SJCRH30 (cell line): ENCODE results near the gene TMEM150B. TPM values are rescaled to one million over a fixed set of nuclear protein-coding genes. Genes with fewer than 3 reads are reported as not detected.

ENCODE experiments used
- DNase-seq, 2 experiments: peaks; one replicate each; pipeline ENCODE4 v3.0.0-alpha.2; 2015 to 2020
- H3K27ac ChIP-seq: fragments of 250-450 bp; sonication (Bioruptor Pico); 2 replicates; pipeline ENCODE4 v1.5.1; 2020; ENCODE audit warnings: mild to moderate bottlenecking, moderate library complexity
- H3K27me3 ChIP-seq: fragments of 250-450 bp; sonication (Bioruptor Pico); 2 replicates; pipeline ENCODE4 v1.5.1; 2020; ENCODE audit warnings: mild to moderate bottlenecking, moderate library complexity
- H3K36me3 ChIP-seq: fragments of 250-450 bp; sonication (Bioruptor Pico); 2 replicates; pipeline ENCODE4 v1.5.1; 2020; ENCODE audit warnings: mild to moderate bottlenecking, moderate library complexity
- H3K4me1 ChIP-seq: fragments of 250-450 bp; sonication (Bioruptor Pico); 2 replicates; pipeline ENCODE4 v1.5.1; 2020; ENCODE audit warnings: mild to moderate bottlenecking, moderate library complexity
- H3K4me3 ChIP-seq: fragments of 250-450 bp; sonication (Bioruptor Pico); 2 replicates; pipeline ENCODE4 v1.5.1; 2020; ENCODE audit warnings: mild to moderate bottlenecking, moderate library complexity
- H3K9me3 ChIP-seq: fragments of 250-450 bp; sonication (Bioruptor Pico); replicated peaks from 2 replicates; pipeline ENCODE4 v1.5.1; 2020; ENCODE audit warnings: mild to moderate bottlenecking, moderate library complexity
- total RNA-seq: library from RNA; depleted of rRNA; stranded (reverse); fragments of >200 nt; shearing (Covaris generic); gene quantifications from 2 replicates; pipeline ENCODE4 v1.2.3, GENCODE V29; 2014

The TMEM150B gene
- total RNA-seq, 1 experiment from 2014 or later = not detected

GRCh38 chr19:55287361-55288079 is 37.6 kb downstream of the TMEM150B start:
- Histone ChIP-seq H3K4me3 (no peak overlapping the region), H3K4me1 (peaks cover 3% of the 10 kb centered on the region; the same call in 1 of the 2 replicates), H3K27me3 (no peaks in the 10 kb centered on the region), H3K9me3 (no peaks in the 10 kb centered on the region), H3K27ac (no peak overlapping the region), H3K36me3 (peaks cover 10% of the 10 kb centered on the region; the same call in 1 of the 2 replicates)
- no peak for DNase-seq

GRCh38 chr19:55285229-55285890 is 39.8 kb downstream of the TMEM150B start:
- peaks cover 8% of the 10 kb centered on the region; the same call in 1 of the 2 replicates for H3K4me1 ChIP-seq
- H3K36me3 ChIP-seq = peaks cover 3% of the 10 kb centered on the region; the same call in 1 of the 2 replicates
- no peak overlapping the region for H3K4me3 ChIP-seq
- no peak for DNase-seq
- no peaks in the 10 kb centered on the region for H3K27me3 ChIP-seq
- H3K27ac ChIP-seq = no peak overlapping the region
- no peaks in the 10 kb centered on the region for H3K9me3 ChIP-seq

- Histone ChIP-seq H3K27ac (no peak overlapping the region), H3K36me3 (peaks cover 3% of the 10 kb centered on the region; the same call in 1 of the 2 replicates), H3K9me3 (no peaks in the 10 kb centered on the region), H3K27me3 (no peaks in the 10 kb centered on the region), H3K4me3 (peak overlapping the region; percentile 60), H3K4me1 (peaks cover 8% of the 10 kb centered on the region; the same call in 1 of the 2 replicates)
- DNase-seq = no peak
Observed at GRCh38 chr19:55284405-55285058, 40.6 kb downstream of the TMEM150B start.

GRCh38 chr19:55283548-55284377 is 41.4 kb downstream of the TMEM150B start, which contains the start of gene BRSK1:
Gene BRSK1 (plus strand): TSS chr19:55283997. CDS start chr19:55284443, 446 bp downstream.
- Histone ChIP-seq H3K27me3 (no peaks in the 10 kb centered on the region), H3K4me3 (peak within 1 kb of the TSS; percentile 60), H3K27ac (no peak within 1 kb of the TSS), H3K9me3 (no peaks in the 10 kb centered on the region), H3K4me1 (peaks cover 8% of the 10 kb centered on the region; the same call in 1 of the 2 replicates), H3K36me3 (no peaks in the 10 kb centered on the region)
- DNase-seq = peak; percentile 84 to 88

- Histone ChIP-seq H3K27me3 (no peaks in the 10 kb centered on the region), H3K4me1 (peaks cover 8% of the 10 kb centered on the region; the same call in 1 of the 2 replicates), H3K9me3 (no peaks in the 10 kb centered on the region), H3K4me3 (peak within 1 kb of the TSS; percentile 77), H3K27ac (peak within 1 kb of the TSS; percentile 20; the same call in 1 of the 2 replicates), H3K36me3 (peaks cover 6% of the 10 kb centered on the region; the same call in 1 of the 2 replicates)
- DNase-seq = peak; percentile 96
Observed at GRCh38 chr19:55279770-55280643, 45.1 kb downstream of the TMEM150B start, which contains the start of gene HSPBP1. Gene HSPBP1 (minus strand): TSS chr19:55280110. CDS start chr19:55279608, 502 bp downstream.

GRCh38 chr19:55279340-55279739 is 45.8 kb downstream of the TMEM150B start:
- H3K27me3 ChIP-seq = no peaks in the 10 kb centered on the region
- H3K27ac ChIP-seq = no peak overlapping the region; the same call in 1 of the 2 replicates
- H3K4me3 ChIP-seq = peak overlapping the region; percentile 77
- H3K9me3 ChIP-seq = no peaks in the 10 kb centered on the region
- no peak for DNase-seq
- H3K4me1 ChIP-seq = peaks cover 8% of the 10 kb centered on the region; the same call in 1 of the 2 replicates
- H3K36me3 ChIP-seq = peaks cover 6% of the 10 kb centered on the region; the same call in 1 of the 2 replicates

- Histone ChIP-seq H3K4me3 (no peak overlapping the region), H3K4me1 (peaks cover 7% of the 10 kb centered on the region; the same call in 1 of the 2 replicates), H3K27ac (no peak overlapping the region), H3K36me3 (peaks cover 6% of the 10 kb centered on the region; the same call in 1 of the 2 replicates), H3K27me3 (no peaks in the 10 kb centered on the region), H3K9me3 (no peaks in the 10 kb centered on the region)
- DNase-seq = no peak
Observed at GRCh38 chr19:55278391-55279135, 46.6 kb downstream of the TMEM150B start.

- peaks cover 6% of the 10 kb centered on the region; the same call in 1 of the 2 replicates for H3K36me3 ChIP-seq
- no peak overlapping the region for H3K4me3 ChIP-seq
Observed at GRCh38 chr19:55277494-55277893, 47.6 kb downstream of the TMEM150B start.

GRCh38 chr19:55276720-55277430 is 48.3 kb downstream of the TMEM150B start:
- H3K27me3 ChIP-seq = no peaks in the 10 kb centered on the region
- H3K36me3 ChIP-seq = peaks cover 6% of the 10 kb centered on the region; the same call in 1 of the 2 replicates
- H3K27ac ChIP-seq = no peak overlapping the region
- H3K4me3 ChIP-seq = no peak overlapping the region
- DNase-seq = no peak
- H3K4me1 ChIP-seq = peaks cover 5% of the 10 kb centered on the region; the same call in 1 of the 2 replicates
- no peaks in the 10 kb centered on the region for H3K9me3 ChIP-seq

More at GRCh38 chr19:55277494-55277893, 47.6 kb downstream of the TMEM150B start:
- H3K27ac ChIP-seq = no peak overlapping the region
- H3K27me3 ChIP-seq = no peaks in the 10 kb centered on the region
- H3K9me3 ChIP-seq = no peaks in the 10 kb centered on the region
- DNase-seq = no peak
- H3K4me1 ChIP-seq = peaks cover 5% of the 10 kb centered on the region; the same call in 1 of the 2 replicates

GRCh38 chr19:55275851-55276719 is 49.1 kb downstream of the TMEM150B start:
- H3K27me3 ChIP-seq = no peaks in the 10 kb centered on the region
- H3K36me3 ChIP-seq = peaks cover 6% of the 10 kb centered on the region; the same call in 1 of the 2 replicates
- H3K4me1 ChIP-seq = peaks cover 5% of the 10 kb centered on the region; the same call in 1 of the 2 replicates
- DNase-seq = no peak
- no peak overlapping the region for H3K4me3 ChIP-seq
- no peak overlapping the region for H3K27ac ChIP-seq
- H3K9me3 ChIP-seq = no peaks in the 10 kb centered on the region

GRCh38 chr19:55273978-55274707 is 51.0 kb downstream of the TMEM150B start:
- Histone ChIP-seq H3K4me1 (no peaks in the 10 kb centered on the region), H3K4me3 (no peak overlapping the region), H3K27ac (no peak overlapping the region), H3K9me3 (no peaks in the 10 kb centered on the region), H3K36me3 (peaks cover 6% of the 10 kb centered on the region; the same call in 1 of the 2 replicates), H3K27me3 (no peaks in the 10 kb centered on the region)
- DNase-seq = no peak
